Stromal cell of bone marrow (primary cell): ENCODE data around the gene GAL.

ENCODE experiments used
- DNase-seq: peaks from one replicate; pipeline ENCODE4 v3.0.0-alpha.2; 2012; ENCODE audit warnings: low read depth

The GAL gene

DNA sequence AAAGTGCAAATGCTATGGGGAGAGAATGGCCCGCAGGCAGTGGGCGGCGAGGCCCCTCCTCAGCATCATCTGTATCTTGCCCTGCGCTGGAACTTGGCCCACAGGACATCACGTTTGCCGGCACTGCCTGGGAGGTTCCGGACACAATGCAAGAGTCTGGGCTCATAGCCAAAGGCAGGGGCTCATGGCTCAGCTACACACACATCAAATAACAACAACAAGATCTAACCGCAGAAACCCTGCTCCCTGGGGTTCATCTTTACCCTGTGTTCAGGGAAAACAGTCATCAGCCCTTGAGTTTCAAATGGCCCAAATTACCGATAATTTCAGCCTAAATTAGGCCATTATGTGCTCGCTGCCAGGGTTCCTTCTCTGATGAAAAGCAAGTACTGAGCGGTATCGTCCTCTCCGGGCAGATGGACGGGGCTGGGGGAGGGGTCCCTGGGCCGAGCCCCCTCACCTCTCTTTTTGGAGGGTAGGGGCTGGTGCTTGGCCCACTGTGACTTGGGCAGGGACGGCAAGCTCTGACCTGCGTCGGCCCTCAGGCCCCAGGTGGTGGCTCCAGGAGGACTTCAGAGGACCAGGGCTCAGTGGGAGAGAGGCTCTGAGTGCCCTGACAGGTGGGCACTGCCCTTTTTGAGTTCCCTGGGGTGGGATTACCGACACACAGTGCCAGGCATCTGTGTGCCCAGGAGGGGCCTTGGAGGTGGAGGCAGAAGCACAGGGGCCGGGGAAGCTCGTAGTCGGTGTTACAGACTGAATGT, 25.0 kb upstream of the GAL start:
- peak; percentile 98 for DNase-seq

DNA sequence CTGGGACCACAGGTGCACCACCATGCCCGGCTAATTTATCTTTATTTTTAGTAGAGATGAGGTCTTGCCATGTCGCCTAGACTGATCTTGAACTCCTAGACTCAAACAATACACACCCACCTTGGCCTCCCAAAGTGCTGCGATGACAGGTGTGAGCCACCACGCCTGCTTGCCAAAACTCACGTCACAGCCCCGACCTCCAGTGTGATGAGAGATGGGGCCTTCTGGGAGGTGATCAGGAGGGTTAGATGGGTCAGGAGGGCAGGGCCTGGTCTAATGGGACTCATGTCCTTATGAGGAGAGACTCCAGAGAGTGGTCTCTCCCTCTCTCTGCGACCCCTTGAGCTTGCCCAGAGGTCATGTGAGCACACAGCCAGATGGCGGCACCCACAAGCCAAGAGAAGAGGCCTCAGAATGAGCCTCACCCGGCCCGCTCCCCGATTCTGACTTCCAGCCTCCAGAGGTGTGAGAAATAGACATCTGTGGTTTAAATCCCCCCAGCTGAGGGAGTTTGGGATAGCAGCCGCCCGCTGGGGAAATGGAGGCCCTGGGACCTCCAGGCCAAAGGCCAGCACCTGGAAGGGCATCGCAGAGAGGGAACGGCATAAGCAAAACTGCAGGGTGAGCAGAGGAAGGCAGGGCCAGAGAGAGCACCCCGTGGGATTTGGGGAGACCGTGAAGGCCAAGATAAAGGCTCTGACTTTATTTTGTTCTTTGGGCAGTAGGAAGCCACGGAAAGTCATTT, 24.1 kb upstream of the GAL start:
- DNase-seq, result no peak

DNA sequence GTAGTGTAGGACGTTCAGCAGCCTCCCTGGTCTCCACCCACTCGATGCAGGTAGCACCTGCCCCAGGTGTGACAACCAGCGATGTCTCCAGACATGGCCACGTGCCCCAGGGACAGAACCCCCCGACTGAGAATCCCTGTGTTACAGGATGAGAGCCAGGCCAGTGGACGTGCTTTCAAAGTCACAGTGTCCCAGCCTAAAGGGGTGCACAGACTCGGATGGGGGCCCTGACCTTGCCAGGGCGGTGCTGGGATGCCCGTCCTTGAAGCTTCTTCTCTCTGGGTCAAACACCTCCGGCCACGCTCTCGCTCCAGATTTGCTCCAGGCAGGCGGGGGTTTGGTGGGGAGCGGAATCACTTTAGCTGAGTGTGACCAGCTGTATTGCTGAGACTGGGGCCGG, 23.3 kb upstream of the GAL start:
- DNase-seq, result no peak

- no peak for DNase-seq
These were observed 22.4 kb upstream of the GAL start for GRCh38 chr11:68661697-68662603.

DNA sequence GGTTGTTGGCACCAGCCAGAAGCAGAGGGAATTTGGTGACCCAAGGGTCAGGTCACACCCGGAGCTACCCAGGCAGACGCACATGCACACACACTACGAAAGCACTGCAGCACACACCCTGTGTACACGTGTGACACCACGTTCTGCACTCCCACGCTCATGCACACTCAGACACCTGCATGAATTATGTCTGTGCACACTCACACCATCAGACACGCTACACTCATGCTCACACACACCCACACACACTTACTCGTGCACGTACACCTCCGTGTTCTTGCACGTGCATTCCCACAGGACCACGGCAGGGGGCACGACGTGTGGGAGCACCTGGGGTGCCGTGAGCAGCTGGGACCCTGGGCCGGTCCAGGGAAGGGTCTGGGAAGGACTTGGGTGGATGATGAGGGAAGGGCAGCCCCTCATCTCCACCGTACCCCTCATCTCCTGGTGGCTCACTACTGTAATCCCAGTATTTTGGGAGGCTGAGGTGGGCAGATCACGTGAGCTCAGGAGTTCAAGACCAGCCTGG, 20.8 kb upstream of the GAL start:
- DNase-seq, result no peak

GRCh38 chr11:68664141-68664540, 20.2 kb upstream of the GAL start:
- DNase-seq, result no peak

DNA sequence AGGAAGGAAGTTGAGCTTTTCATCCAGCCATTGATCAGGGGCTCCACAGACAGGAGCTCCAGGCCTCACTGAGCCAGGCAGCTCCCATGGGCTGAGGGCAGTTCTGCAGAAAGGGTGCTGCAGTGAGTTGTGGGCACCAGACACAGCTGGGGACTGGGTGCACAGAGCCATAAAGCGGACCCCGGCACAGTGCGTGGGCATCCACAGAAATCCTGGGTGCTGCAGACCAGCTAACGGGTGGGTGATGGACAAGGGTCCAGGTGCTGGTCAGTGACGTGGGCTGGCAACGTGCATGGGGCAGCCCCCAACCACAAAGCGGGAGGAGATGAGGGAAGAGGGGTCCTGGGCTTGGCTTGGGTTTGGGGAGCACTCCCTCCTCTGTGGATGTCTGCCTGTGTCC, 19.4 kb upstream of the GAL start:
- DNase-seq, result no peak

DNA sequence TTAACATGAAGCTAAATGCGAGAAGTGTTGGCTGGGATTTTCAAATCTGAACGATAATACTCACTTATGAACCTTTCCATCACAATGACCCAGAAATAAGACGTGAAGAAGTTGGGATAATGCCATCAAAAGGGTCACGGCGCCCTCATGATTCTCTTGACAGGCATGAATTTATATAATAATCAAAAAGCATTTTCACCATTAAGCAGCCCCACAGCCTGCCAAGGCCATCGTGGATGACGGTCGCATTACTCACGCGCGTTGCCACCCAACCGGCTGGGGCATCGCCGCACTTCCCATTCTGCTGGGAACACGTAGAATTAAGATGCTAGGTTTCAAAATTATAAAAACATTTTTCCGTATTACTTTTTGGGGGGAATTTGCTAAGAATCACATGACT, 18.9 kb upstream of the GAL start:
- DNase-seq, result no peak

DNA sequence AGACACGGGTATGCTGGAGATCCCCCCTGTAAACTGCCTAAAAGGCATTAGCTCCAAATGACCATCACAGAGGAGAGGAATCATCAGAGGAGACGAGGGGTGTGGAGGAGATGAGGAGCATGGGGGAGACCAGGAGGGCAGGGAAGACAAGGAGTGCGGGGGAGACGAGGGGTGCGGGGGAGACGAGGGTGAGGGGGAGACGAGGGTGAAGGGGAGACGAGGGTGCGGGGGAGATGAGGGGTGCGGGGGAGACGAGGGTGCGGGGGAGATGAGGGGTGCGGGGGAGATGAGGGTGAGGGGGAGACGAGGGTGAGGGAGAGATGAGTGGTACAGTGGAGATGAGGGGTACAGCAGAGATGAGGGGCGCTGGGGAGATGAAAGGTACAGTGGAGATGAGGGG, 17.5 kb upstream of the GAL start:
- no peak for DNase-seq

DNA sequence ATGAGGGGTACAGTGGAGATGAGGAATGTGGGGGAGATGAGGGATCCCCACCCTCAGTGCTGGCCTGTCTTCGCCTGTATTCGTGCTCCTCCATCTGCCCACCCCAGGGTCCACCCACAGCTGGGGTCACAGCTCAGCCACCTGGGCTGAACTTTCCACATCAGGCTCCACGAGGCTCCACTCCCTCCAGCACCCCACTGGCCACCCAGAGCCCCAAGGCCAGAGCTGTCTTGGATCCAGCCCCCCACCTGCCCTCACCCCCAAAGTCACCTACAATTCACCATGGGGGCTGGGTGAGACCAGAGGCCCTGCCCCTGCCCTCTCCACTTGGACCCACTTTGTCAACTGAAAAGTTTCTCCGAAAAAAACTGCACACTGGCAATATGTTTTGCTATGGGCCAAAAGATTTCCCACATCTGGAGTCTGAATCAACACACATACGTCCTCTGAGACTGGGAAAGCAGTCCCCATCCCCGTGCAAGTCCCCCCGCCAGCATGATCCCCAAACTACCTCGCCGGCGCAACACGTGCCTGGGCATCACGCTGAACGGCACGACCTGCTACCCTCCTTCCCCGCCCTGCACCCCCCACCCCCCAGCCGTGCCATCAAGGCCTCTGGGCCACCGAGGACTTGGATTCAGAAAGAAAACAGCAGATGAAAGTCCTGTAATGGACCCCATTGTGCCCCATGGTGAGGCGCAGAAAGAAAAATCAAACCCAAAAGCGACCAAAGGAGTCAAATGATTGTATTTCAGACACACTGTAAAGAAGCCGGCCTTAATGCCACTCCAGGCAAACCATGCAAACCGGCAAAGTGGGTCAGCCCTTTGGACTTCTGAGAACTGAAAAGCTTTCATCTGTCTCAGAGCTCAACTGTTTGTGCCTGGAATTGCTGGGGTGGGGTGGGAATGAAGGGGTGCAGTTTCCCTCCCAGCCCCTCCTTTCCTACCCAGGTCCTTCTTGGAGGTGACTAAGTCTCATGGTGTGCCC, 16.5 kb upstream of the GAL start:
- no peak for DNase-seq

DNA sequence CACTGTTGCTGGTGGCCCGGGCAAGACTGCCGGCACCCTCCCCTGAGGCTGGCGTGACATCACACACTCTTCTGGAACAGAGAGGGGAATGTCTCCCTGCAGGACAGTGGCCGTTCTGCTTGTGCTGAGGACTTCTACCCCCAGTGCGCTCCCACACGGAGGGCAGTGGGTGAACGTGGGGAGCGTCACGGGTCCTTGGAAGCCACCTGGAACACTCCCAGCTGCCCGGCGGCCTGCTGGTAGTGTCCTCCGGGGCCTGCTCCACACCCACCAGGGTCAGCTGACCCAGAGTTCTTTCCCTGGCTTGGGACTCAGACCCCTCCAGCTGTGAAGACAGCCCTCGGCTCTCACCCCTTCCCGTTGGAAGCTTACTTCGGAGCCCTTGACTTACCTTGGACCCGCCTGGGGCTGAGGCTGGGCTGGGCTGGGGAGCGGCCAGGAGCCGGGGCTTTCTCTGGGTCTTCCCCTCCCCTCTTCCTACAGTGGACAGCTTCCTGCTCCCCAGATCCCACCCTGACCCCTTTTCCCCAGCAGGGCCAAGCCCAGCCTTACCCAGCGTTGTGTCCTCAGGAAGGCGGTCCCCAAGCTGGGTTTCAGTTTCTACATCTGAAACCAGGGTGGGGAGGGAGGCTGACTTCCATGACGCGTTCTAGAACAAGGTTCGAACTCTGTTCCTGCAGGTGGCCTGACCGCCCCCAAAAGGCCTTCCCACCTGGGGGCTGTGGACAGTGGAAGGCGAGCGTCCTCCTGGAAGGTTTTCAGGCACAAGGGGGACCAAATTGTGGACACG, 14.8 kb upstream of the GAL start:
- DNase-seq, result no peak

GRCh38 chr11:68670208-68670992, 13.9 kb upstream of the GAL start:
- DNase-seq, result no peak

DNA sequence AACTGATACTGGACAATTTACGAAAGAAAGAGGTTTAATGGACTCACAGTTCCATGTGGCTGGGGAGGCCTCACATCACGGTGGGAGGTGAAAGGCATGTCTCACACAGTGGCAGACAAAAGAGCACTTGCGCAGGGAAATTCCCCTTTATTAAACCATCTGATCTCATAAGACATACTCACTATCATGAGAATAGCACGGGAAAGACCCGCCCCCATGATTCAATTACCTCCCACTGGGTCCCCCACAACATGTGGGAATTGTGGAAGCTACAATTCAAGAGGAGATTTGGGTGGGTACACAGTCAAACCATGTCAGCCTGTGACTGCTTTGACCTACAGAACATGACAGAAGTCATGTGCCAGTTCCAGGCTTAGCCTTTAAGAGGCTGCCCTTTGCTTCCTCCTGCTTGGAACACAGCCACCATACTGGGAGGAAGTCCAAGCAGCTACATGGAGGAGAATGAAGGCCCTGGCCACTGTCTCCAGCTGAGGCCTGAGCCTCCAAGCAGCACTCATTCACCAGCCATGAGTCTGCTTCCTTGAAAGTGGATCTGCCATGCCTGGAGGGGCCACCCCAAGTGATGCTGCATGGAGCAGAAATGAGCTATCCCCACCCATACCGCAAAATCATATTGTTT, 10.9 kb upstream of the GAL start:
- DNase-seq, result no peak

- no peak for DNase-seq
These were observed 10.4 kb upstream of the GAL start for GRCh38 chr11:68673991-68674390.

DNA sequence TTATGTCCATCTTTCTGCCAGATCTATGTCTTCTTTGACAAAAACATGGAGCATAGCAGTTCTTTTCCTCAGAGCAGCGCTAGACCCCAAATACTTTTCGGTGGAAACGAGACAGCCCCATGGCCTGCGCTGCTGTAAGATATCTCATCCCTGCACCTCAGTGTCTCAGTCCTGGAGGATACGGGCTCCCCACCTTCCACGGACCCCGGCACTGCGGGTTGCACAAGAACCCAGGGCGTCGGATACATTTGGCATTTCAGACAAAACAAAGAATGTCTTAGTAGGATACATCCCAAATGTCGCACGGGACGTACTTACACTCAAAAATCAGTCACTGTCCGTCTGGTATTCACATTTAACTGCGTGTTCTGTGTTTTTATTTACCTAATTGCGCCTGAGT, 9.9 kb upstream of the GAL start:
- no peak for DNase-seq

DNA sequence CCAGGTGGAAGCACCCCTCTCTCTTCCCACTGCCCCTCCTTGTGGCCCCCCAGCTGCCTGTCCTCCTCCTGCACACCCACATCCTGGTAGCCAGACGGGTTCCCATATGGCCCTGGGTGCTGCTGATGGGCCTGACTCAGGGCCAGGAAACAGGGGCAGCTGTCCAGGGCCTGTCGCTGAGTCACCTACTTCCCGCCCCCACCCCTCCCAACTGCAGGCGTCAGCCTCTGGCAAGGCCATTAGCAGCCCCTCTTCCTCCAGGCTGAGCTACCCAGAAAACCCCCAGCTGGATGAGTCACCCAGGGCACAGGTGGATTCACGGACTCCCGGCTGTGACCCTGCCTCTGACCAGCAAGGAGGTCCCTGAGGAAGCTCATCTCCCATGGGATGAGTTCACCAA, 6.9 kb upstream of the GAL start:
- peak; percentile 31 for DNase-seq

- DNase-seq, result no peak
These were observed 6.3 kb upstream of the GAL start for GRCh38 chr11:68678031-68678441.

DNA sequence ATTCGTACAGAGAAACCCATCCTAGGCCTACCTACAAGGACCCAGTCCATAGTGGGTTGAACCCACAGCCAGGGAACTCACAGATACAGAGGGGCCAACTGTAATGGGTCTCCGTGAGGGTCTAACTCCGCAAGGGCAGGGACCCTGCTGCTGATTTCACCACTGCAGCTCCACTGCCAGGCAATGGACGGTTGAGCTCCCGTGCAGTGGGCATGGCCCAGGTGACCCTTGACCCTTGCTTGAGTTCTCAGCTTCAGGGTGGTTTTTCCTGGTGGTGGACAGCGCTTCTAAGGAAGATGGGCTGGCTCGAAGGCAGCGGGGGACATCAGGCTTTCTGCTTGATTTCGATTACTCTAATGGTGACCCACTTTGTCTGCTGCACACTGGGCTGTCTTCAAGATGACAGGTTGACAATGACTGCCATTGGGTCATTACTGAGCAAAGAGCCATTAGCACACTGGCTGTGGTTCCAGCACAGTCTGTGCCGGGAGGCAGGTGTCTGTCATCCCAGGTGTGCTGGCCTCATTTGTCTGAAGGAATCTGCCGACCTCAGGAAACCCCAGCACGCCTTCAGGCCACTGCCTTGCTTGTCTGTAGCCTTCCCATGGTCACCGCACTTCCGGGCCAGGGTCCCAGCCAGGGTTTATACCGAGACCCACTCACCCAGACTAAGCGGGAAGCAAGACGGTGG, 3.7 kb upstream of the GAL start:
- no peak for DNase-seq
